GM18505 (cell line): ENCODE measurements around the gene MAP4K2.

Source experiments
- ATAC-seq: cut with Tn5 transposase; IDR thresholded peaks from one replicate; pipeline ENCODE4 v1.9.1; 2021; ENCODE audit not compliant: unreplicated experiment
- POLR2A ChIP-seq: IDR thresholded peaks from 4 replicates; pipeline ENCODE4 v1.6.1; 2011; ENCODE audit warnings: borderline replicate concordance; ENCODE audit not compliant: insufficient read depth, insufficient read length; ENCODE audit errors: extremely low read depth

The MAP4K2 gene

GRCh38 chr11:64843686-64844329 is 40.8 kb upstream of the MAP4K2 start:
- TF ChIP-seq POLR2A, result no peak
- ATAC-seq, result no peak

GRCh38 chr11:64842851-64843685 is 40.1 kb upstream of the MAP4K2 start:
- no peak for TF ChIP-seq POLR2A
- ATAC-seq, result no peak

DNA sequence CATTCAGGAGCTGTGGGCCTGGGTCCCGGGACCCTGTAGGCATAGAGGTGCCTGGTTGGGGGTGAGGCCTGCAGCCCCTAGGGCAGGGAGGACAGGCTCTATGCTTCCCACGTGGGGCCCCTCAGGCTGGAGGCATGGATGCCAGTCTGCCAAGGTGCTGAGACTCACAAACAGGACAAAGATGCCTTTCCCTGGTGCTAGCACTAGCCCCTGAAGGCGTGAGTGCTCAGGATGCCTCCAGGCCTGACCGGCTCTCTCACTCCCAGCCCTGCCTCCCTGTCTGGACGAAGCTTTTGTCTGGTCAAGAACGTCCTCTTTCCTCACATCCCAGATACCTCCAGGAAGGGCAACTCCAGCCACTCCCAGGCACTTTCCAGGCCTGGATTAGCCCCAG is 39.3 kb upstream of the MAP4K2 start:
- no peak for ATAC-seq
- no peak for TF ChIP-seq POLR2A

- ATAC-seq, result no peak
- TF ChIP-seq POLR2A, result no peak
Observed at GRCh38 chr11:64841592-64842365, 38.8 kb upstream of the MAP4K2 start.

- no peak for ATAC-seq
Observed at GRCh38 chr11:64839887-64840782, 37.1 kb upstream of the MAP4K2 start.

GRCh38 chr11:64839335-64839734 is 36.3 kb upstream of the MAP4K2 start:
- no peak for ATAC-seq
- TF ChIP-seq POLR2A, result no peak

More at GRCh38 chr11:64839887-64840782, 37.1 kb upstream of the MAP4K2 start:
- no peak for TF ChIP-seq POLR2A

DNA sequence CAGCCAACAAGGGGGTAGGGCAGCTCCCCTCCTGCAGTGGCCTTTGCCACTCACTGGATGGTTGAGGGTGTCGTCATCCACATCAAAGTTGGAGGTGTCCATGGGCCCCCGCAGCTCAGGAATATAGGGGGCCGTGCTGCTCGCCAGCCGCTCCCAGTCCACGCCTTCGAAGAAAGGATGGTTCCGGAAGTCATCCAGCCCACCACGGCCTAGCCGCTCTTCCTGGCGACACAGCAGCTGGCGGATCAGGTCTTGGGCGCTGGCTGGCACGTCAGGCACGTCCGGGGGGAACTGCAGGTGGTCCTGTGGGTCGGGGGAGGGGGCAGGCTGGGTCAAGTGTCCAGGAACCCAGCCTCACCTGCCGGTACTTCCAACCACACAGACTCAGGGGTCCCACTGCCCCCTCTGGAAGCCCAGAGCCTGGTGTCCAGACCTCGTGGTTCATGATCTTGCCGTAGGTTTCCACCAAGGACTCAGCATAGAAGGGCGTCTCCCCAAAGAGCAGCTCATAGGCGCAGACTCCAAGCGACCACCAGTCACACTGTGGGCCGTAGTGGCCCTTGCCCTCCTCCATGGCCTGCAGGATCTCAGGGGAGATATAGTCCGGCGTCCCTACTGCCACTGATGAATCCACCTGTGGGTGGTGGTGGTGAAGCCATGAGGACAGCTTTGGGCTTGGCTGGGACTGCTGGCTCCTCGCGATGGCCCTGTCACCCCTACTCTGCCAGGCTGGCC is 35.8 kb upstream of the MAP4K2 start:
- no peak for TF ChIP-seq POLR2A
- ATAC-seq, result no peak

- TF ChIP-seq POLR2A, result no peak
- no peak for ATAC-seq
Observed at GRCh38 chr11:64837887-64838351, 34.9 kb upstream of the MAP4K2 start.

GRCh38 chr11:64836448-64837072 is 33.5 kb upstream of the MAP4K2 start:
- no peak for TF ChIP-seq POLR2A
- ATAC-seq, result no peak

GRCh38 chr11:64835616-64836447 is 32.8 kb upstream of the MAP4K2 start:
- no peak for ATAC-seq
- TF ChIP-seq POLR2A, result no peak

DNA sequence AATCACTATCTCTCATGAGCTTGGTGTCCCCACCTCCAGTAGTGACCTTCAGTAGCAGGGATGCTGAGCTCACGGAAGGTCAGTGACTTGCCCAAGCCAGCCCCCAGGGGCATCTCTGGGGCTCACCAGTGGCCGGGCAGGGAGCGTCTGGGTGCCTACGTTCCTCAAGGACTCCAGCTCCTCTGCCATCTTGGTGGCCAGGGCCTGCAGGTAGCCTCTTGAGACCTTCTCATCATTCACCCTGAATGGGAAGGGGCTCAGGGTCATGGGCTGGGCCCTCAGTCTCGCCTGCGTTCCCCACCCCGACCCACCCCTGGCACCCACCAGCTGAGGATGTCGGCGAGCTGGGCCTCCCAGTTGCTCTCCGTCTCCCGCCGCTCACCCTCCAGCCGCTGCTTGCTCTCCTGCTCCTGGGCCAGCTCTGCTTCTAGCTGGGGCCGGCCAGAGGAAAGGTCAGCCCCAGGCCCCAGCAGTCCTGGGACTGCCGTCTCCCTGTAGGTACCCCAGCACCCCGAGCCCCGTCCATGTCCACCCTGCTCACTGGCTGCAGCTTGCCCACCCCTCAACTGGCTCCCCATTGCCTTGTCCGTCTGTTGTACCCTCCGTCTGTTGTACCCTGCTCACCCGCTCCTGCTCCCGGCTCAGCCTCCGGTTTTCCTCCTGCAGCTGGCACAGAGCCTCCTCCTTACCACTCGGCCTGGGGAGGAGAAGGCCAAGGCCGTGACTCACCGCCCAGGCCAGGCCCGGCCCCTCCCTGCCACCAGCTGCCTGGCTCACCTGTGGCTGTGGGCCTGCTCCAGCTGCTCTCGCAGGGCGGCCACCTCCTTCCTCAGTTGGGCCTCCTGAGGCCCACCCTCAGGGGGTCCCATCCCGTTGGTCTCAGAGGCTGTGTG is 32.0 kb upstream of the MAP4K2 start:
- TF ChIP-seq POLR2A, result no peak
- no peak for ATAC-seq
